Measurements from ENCODE around the gene FGF12.
A peak's percentile ranks its signal among the peaks of the same experiment; 100 is the strongest.

The FGF12 gene

DNA sequence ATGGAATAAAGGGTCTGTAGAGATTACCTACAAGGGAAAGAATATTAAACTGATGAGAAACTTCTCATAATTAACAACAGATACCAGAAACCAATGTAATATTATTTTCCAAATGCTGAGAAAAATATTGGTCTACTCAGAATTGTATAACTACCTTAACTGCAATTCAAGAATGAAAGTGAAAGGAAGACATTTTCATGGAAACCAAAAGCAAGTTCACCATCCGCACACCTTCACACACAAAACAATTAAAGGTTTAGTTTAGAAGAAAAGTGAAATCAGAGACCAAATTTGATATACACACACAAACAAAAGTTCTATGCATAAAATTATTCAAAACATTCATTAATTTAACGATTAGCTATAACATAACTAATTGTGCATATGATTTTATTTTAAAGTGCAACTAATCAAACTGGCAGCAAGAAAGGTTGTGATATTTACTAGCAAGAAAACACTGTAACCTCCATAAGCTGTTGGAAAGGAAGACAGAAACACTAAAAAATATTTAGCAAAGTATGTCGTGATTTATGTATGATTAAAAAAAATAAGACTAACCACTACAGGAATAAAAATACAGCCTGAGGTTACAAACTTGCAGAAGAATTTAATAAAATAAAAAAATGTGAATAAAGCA lies 395.5 kb downstream of the FGF12 start:
- no peak for DNase-seq

DNA sequence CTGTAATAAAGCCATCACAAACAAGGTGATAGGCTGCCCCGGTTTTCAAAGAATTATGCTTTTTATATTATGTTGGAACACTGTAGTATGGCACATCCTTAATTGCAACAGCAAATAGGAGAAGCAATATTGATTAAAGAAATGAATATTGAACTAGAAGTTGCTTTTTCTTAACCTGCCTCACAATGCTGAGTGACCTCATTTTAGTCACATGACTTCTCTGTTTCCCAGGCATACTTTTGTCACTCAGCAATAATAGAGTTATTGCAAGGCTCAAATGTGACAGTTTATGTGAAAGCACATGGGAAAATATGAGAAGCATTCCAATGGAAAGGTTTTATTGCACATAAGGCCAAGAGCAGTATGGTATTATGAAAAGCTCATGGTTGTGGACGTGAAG lies 400.7 kb downstream of the FGF12 start:
- no peak for DNase-seq

GRCh38 chr3:192317564-192317963 lies 409.8 kb downstream of the FGF12 start:
- no peak for DNase-seq

GRCh38 chr3:192313605-192314004 lies 413.7 kb downstream of the FGF12 start:
- no peak for DNase-seq

GRCh38 chr3:192307631-192308030 lies 419.7 kb downstream of the FGF12 start:
- DNase-seq = no peak

- DNase-seq = no peak
Observed at GRCh38 chr3:192303235-192303634, 424.1 kb downstream of the FGF12 start.

DNA sequence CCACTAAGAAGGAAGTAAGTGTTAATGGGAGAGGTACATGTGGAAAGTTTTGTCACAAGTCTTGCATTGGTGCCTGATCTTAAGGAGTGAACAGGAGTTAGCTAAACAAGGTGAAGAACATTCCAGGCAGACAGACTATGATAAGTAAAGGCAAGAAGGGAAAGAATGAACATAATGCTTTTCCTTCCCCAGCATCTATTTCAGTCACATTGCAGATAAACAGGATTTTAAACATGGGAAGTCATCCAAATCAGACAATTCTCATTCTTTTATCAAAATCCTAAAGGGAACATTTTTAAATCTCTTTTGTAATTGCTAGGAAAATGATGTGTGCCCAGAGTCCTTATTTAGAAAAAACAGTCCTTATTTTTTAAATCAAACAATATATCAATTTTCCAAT lies 424.6 kb downstream of the FGF12 start:
- no peak for DNase-seq

GRCh38 chr3:192299921-192300320 lies 427.4 kb downstream of the FGF12 start:
- no peak for DNase-seq

- DNase-seq = no peak
Observed at GRCh38 chr3:192296845-192297244, 430.5 kb downstream of the FGF12 start.

- DNase-seq = no peak
Observed at GRCh38 chr3:192284443-192285072, 442.8 kb downstream of the FGF12 start.

GRCh38 chr3:192281207-192281880 lies 446.0 kb downstream of the FGF12 start:
- DNase-seq = no peak

GRCh38 chr3:192279664-192280063 lies 447.7 kb downstream of the FGF12 start:
- DNase-seq = no peak

DNA sequence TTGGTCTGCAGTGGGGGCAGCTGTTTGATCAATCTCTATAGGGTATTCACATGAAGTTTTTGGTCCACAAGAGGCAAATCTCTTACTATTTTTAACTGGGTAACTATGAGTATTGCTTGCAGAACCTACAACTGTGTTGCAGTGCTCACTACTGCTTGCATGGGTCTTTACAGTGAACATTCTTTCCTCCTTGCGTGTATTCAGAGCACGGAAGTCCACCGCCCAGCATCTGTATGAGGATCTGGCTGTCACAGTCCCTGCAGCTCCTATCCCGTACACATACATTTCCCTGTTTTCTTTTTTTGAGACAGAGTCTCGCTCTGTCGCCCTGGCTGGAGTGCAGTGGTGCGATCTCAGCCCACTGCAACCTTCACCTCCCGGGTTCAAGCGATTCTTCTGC lies 449.9 kb downstream of the FGF12 start:
- DNase-seq = no peak

DNA sequence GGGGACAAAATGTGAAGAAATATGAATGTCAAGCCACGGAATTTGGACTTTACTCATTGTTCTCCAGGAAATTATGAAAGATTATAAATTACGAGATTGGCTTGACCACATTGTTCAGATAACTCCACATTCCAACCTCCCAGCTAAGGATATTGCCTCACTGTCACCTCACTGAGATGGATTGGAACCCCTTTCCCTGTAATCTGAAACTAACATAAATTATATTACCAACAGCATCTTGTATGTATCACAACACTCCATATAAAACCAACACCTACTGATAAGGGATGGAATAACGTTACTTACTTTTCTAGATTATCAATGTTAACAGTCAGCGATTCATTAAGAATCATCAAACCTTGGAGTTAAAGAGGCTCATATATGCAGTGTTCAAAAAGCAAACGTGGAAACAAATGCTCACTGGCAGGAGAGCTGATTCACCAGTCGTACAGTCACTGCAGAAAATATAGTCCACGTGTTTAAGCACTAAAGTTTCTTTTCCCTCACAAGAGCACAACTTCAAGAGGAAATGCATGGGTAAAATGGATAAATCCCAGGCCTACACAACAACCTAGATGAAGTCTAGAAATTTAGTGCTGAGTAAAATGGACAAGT lies 451.5 kb downstream of the FGF12 start:
- peak; percentile 45 for DNase-seq

DNA sequence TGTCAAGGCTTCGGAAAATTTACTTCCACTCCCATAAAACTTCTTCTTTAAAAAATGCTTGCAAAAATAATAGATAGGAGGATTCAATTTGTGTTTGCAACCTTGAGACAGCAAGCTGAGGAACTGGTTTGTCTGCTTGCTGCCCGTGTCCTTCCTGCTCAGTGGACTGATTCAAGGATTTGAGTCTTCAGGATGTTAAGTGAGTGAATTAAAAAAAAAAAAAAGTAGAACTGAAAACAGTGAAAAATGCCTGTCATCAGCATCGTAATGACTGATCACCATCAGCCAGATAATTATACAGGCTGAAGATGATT lies 453.7 kb downstream of the FGF12 start:
- no peak for DNase-seq

DNA sequence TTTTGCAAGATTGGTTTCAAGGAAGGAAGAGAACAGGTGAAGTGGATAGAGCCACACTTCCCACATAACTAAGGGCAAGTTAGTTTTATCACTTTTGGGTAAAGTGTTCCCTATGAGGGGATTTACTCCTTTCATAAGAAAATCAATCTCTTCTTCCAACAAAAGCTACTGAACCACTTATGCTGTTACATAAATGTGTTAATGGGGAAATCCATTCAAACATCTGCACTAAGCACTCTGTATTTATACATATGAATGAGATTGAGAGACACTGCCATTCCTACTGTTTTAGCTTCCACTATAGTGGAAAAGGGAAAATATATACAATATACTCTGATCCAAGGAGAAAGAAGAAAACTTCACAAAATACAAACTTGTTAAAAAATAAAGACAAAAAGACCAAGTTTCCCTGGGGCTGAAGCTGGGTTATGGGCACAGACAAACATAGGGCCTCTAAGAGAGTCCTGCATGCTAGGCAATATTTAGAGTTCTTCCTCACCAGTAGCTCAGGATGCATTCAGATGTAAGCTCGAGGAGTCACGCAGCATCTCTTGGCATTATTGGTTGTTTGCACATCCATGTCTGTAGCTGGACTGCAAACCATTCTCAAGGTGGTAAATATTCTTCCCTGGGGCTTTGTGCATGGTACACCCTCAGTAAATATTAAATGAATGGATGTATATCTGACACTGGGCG lies 454.2 kb downstream of the FGF12 start:
- DNase-seq = no peak

GRCh38 chr3:192262001-192262400 lies 465.3 kb downstream of the FGF12 start:
- DNase-seq = no peak

DNA sequence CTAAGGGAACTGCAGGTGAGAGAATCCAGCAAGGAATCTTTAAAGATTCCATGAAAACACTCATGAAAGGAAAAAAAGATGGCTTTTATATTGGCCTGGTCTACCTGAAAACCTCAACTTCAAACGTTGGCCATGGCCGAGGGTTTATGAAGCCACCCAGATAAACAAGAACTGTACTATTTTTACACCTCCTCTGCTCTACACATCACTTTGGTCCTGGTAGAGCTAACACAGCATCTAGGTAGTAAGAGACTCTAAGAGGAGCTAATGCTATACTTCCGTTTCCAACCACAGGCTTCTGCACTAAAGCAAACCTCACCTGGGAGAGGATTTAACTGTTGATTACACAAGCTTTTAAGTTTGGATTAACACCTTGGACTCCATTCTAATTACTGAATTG lies 466.2 kb downstream of the FGF12 start:
- DNase-seq = no peak

- no peak for DNase-seq
Observed at GRCh38 chr3:192260116-192261010, 467.0 kb downstream of the FGF12 start.

- DNase-seq = peak; percentile 22
Observed at GRCh38 chr3:192259661-192260060, 467.7 kb downstream of the FGF12 start.

GRCh38 chr3:192258721-192259120 lies 468.6 kb downstream of the FGF12 start:
- DNase-seq = no peak

DNA sequence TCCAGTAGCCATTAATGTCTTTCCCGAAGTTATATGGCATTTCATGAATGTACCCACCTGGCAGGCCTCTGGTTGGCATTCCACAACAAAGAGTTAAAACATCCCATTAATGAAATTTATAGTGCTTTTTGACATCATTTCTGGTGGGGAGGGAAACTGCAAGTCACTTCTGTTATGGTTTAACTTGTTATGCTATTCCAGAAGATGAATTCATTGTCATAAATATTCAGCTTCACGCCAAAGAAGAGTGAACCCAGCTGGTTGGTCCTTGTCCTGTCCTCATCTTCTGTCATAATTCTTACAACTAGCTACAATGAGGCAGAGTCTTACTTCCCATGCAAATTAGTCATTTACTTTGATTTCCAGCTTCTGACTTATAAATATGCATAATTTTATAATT lies 471.5 kb downstream of the FGF12 start:
- no peak for DNase-seq
